Retinal pigment epithelial cell (primary cell): ENCODE data around the gene LARP4B.

Source experiments
- DNase-seq: peaks from one replicate; pipeline ENCODE4 v3.0.0-alpha.2; 2010; ENCODE audit warnings: low read depth
- H3K4me3 ChIP-seq: 2 replicates; pipeline ENCODE4 v1.5.1; 2011; ENCODE audit warnings: mild to moderate bottlenecking, low read length, control low read depth, moderate library complexity
- CTCF ChIP-seq: conservative IDR thresholded peaks from 2 replicates; pipeline ENCODE4 v1.5.1; 2011; ENCODE audit warnings: low read depth, low read length, control low read depth, inconsistent platforms

LARP4B gene

DNA sequence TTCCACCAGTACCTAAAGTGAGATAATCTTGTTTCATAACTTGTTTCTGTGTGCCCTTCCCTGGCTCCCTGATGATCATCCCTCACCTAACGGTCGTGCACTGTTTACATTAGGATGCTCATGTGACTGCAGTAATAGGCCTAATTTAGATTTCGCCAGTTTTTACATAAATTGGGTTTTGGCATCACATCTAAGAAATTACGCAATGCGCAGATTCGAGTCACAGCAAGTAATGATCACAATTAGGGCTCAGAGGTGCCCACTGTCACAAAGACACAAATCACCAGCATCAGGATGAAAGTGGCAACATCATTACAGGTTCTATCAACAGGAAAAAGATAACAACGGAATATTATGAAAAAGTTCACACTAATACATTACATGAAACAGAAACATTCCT, 94.7 kb downstream of the LARP4B start:
- DNase-seq: no peak
- no peak for TF ChIP-seq CTCF
- H3K4me3 ChIP-seq: no peak overlapping the region

DNA sequence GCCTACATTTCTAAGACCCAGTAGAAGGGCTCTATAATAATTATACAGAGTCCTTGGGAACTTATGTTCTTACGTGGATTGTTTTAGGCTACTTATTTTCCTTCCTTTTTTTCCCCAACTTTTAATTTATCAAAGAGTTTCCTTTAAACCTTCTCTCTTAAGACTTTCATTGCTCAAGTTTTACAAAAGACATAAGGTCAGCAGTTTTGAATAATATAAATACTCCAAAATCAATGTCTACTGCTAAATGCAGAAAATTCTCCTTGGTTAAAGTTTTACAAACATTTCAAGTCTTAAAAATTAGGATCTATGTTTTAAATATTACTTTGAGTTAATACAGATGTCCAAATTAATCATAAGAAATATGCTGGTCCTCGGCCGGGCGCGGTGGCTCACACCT, 97.0 kb downstream of the LARP4B start:
- no peak overlapping the region for H3K4me3 ChIP-seq
- no peak for DNase-seq
- TF ChIP-seq CTCF: no peak

- no peak overlapping the region for H3K4me3 ChIP-seq
- TF ChIP-seq CTCF: no peak
- DNase-seq: no peak
These were observed 102.3 kb downstream of the LARP4B start for GRCh38 chr10:829241-829640.

GRCh38 chr10:828191-828590, 103.3 kb downstream of the LARP4B start:
- DNase-seq: no peak
- H3K4me3 ChIP-seq: no peak overlapping the region
- TF ChIP-seq CTCF: no peak

- DNase-seq: no peak
- H3K4me3 ChIP-seq: no peak overlapping the region
- TF ChIP-seq CTCF: no peak
These were observed 106.6 kb downstream of the LARP4B start for GRCh38 chr10:824946-825345.

DNA sequence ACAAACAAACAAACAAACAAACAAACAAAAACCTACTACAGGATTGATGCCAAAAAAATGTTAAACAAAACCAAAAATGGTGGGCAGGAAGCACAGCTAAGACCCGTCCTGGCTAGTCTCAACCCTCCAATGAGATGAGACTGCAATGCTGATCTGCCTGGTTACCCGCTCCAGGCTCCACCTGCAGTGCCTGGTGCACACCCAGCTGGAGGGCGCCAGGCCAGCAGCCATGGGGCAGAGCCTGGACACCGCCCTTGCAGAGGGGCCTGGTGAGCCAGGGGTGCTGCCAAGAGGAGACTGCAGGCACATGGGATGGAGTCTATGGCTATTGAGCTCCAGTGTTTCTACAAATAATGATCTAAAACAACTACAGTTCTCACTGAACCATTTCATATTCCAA, 107.0 kb downstream of the LARP4B start:
- DNase-seq: no peak
- H3K4me3 ChIP-seq: no peak overlapping the region
- no peak for TF ChIP-seq CTCF

GRCh38 chr10:822661-823367, 108.7 kb downstream of the LARP4B start:
- H3K4me3 ChIP-seq: no peak overlapping the region
- no peak for TF ChIP-seq CTCF
- no peak for DNase-seq
